PC-3 (cell line): Measurements from ENCODE around the gene STUB1.

Experiments used
- CTCF ChIP-seq: fragments of 300-600 bp; sonication (generic); conservative IDR thresholded peaks from 2 replicates; pipeline ENCODE4 v1.5.1; 2017; ENCODE audit warnings: antibody characterized with exemption, low read depth, mild to moderate bottlenecking, low read length
- EZH2 ChIP-seq: fragments of 300-600 bp; sonication (generic); IDR thresholded peaks from one replicate; pipeline ENCODE4 v1.6.1; 2017; ENCODE audit warnings: antibody characterized with exemption, mild to moderate bottlenecking, low read length; ENCODE audit not compliant: unreplicated experiment

- TF ChIP-seq CTCF (no peak), EZH2 (no peak)
Measured at GRCh38 chr16:728131-728889, 48.1 kb downstream of the STUB1 start.
